Mucosa of gallbladder (tissue), 1 donor: ENCODE measurements around the gene TPD52L2. TPM values are rescaled to one million over a fixed set of nuclear protein-coding genes. Genes with fewer than 3 reads are reported as not detected.
"Not testable (repeated sequence)": the region's sequence is repeated elsewhere in the genome, so short reads cannot be mapped to it uniquely, and the experiment has no call there.

ENCODE experiments used
- DNase-seq: peaks from one replicate; pipeline ENCODE4 v3.0.0-alpha.2; 2020; ENCODE audit warnings: low spot score
- total RNA-seq: library from RNA; stranded (reverse); gene quantifications from one replicate; pipeline ENCODE4 v1.2.1, GENCODE V29; 2021
- donor health status: DM: no; HTN: no; CAD: no.

Gene TPD52L2
- total RNA-seq, 1 donor from 2014 or later = 72.3 TPM

DNA sequence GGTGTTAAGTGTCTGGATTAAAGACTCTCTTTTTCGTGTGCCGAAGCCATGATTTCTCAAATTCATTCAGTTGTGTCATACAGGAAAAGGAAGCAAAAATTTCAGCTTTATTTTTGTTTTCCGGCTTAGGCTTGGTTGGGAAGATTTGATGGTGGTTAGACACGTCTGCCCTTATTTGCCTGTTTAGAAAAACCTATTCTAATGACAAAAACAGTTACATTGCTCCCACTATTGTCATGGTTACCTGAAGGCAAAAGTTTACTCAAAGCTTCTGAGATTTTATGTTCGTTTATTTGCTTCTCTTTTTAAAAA, 30.8 kb downstream of the TPD52L2 start:
- DNase-seq = no peak

DNA sequence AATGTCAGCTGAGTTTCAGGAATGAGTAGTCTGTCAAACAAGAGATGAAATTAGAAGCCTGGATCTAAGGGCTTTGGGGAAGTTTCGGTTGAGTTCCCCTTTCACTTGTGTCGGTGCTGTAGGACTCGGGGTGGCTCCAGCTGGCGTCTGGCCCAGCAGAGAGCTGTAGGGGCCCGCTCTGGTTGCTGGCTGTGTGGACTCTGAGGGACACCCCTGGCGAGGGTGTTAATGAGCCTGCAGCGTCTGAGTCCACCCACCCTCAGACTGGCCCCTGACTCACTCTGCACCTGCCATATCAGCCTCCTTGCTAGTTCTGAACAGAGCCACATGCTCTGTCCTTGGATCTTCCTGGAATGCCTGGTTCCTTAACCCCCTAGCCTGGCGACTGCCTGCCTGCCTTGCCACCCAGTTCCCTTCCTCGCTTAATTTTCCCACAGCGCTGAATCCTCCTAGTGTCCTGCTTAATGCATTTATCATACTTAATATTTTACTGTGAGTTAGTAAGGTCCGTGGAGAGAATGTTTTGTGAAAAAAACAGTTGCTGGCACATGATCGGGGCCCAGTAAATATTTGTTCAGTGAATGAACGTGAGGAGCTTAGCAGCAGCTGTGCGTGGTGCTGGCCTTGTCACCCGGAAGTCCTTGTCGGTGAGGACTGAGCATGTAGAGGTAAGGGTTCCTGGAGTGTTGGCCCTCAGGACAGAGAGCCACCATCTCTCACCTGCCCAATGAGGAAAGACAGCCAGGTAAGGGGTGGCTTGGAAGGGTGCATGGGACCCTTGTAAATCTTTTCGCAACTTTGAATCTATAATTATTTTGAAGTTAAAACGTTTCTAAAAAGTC, 31.4 kb downstream of the TPD52L2 start:
- peak; percentile 47 for DNase-seq

DNA sequence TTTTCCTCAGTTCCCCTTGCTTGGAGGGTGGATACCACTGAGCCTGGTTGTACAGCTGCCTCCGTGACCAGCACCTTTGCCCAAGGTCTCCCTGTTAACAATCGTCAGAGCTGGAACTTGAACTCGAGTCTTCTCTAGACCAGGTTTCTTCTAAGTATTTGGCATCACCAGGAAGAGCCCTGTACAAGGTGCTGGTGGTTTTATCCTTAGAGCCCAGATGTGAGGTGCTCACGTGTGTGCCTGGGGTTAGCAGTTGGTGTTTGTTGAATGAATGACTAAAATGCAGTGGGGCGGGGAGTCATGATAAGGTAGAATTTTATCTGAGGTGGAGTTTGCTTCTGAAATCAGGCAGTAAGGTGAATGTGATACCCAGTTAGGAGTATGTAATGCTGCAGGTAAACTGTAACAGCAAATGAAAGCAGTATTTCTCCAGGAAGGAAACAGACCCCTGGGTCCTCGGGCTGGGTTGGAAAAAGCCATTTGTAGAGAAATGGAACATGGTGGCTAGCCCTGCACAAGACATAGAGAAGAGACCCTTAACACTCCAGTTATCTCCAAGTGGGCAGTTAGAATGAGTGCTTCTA, 33.0 kb downstream of the TPD52L2 start:
- no peak for DNase-seq

DNA sequence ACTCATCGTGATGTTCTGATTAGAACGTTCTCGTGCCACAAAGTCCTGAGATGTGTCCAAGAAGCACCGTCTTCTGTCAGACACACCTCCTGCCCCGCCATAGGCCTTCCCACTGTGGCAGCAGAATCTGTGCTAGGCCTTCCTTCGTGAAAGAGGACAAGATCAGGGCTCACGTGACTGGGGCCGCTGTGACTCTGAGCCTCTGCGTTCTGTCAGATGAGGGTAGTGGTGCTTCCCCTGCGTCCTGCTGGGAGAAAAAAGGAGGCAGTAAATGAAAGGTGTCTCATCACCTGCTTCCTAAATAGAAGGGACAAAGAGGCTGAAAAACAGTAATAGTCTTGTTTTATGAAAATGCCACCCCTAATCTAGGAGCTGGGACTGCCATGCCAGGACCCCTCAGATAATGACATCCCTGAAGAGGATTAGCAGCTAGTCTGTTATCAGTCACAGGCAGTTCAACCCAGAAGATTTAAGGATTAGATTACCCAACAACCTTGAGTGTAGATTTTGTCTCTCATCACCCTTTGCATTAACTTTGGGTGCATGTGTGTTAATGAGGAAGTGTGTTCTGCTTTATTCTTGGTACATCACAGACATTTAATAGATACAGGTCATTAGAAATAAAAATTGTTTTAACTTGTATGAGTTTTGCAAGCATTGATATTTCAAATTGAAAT, 34.0 kb downstream of the TPD52L2 start:
- no peak for DNase-seq

DNA sequence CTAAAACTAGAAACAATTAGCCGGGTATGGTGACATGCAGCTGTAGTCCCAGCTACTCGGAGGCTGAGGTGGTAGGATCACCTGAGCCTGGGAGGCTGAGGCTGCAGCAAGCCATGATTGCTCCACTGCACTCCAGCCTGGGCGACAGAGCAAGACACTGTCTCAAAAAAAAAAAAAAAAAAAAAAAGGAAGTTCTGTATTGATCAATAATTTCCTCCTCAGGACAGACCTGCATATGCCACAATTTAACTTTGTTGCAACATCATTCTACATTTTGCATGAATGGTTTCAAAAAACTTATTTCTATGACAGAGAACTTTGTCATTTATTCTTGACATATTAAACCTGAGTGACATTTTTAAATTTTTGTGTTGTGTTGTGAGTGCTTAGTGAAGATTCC, 35.3 kb downstream of the TPD52L2 start:
- DNase-seq = no peak

DNA sequence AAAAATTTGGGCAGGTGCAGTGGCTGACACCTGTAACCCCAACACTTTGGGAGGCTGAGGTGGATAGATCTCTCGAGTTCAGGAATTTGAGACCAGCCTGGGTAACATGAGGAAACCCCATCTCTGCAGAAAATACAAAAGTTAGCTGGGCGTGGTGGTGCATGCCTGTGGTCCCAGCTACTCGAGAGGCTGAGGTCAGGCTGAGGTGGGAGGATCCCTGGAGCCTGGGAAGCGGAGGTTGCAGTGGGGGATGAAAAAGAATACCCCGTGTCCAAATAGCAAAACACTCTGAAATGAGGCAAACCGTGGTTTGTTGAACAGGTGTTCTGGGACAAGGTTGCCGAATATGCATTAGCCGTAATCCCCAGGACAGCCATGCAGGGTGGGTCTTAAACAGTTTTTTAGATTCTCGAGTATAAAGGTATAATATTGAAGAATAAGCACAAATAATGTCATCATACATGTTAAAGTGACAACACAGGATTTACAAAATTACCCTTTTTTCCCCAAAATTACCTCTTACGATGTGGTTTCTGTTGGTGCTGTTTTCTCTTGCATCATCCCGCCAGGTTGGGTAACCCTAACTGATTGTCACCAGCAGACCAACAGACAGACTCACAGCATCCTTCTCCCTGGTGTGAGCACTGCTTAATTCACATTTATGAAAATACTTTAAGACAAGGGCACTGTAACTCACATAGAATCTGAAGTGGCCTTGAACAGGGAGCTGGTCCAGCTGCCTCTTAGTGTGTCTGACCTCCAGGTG, 38.9 kb downstream of the TPD52L2 start:
- no peak for DNase-seq

DNA sequence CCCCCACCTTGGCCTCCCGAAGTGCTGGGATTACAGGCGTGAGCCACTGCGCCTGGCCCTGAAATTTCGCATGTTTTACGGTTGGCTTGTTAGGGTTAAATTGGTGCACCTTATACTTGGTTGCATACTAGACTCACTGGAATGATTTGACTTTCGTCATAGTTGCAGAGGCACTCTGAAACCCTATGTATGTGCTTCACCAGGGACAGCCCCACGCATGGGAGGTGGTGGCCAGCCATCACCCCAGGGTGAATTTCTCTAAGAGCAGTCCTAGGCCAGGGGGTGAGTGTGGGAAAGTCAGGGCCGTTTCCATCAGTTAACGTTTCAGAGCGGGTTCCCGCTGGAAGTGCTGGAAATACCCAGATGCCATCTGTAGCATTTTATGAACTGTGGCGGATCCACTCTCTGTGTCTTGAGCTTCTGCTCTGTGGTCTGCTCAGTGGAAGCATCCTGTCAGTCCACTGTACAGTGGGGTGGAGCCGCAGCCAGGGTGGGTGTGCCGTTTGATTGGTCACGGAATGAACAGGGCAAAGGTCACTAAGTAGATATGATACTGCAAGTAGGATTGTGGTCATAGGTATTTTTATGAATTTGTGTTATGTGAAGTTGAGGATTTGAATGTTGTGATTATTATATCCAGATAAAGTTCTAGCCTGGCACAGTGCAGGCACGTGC, 43.1 kb downstream of the TPD52L2 start:
- DNase-seq = no peak

DNA sequence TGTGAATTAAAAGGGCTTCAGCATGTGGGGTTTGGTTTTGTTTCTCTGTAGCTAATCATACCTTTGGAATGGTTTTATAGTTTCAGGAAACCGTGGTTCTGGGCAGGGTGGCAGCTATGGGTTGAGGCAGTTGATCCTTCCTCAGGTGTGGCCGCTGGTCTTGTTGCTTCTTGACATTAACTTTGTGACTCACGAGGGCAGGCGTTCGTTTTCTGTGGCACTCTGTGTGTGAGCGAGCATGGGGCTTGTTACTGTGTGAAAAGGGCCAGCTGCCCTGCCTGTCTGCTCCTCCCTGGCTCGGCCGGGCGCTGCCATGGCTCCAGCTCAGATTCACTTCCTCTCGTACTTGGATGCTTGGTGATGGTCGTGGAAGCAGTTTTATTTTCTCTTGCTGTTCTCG, 46.1 kb downstream of the TPD52L2 start:
- peak; percentile 66 for DNase-seq

DNA sequence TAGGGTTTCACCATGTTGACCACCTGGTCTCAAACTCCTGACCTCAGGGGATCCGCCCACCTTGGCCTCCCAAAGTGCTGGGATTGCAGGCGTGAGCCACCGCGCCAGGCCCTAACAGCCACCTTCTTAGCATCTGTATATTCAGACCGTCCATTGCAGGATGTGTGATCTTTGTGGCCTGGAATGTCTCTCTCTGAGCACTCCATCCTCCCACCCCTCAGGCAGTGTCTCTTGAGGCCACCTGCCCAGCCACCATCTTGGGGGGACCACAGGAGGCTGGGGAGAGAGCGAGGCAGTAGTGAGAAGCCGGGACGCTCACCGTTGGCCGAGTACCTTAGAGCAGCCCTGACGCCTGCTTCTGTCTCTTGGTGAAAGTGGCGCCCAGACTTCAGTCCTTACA, 48.7 kb downstream of the TPD52L2 start:
- DNase-seq = no peak

DNA sequence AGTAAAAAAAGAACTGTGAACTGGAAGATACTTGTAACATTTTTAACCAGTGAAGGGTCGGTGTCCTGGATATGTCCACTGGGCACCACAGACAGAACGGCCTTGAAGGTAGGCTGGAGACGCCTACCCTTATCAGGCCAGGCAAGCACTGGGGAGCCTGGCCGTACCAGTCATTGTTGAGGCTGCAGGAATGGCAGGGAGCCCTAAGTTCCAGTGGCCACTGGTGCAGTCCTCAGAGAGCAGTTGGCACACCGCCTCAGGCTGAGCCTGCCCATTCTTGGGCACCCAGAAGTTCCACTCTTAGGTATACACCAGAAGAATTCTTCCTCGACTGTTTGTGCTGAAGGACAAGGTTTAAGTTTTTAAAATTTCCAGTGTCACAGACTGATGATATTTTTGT, 50.4 kb downstream of the TPD52L2 start:
- peak; percentile 82 for DNase-seq

DNA sequence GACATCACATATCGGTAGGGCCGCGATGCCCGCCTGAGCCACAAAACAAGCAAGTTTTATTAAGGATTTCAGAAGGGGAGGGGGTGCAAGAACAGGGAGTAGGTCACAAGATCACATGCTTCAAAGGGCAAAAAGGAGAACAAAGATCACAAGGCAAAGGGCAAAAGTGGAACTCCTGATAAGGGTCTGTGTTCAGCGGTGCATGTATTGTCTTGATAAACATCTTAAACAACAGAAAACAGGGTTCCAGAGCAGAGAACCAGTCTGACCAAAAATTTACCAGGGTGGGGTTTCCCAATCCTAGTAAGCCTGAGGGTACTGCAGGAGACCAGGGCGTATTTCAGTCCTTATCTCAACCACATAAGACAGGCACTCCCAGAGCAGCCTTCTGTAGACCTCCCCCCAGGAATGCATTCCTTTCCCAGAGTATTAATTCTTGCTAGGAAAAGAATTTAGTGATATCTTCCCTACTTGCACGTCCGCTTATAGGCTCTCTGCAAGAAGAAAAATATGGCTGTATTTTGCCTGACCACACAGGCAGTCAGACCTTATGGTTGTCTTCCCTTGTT, 51.4 kb downstream of the TPD52L2 start:
- DNase-seq = not testable (repeated sequence)

DNA sequence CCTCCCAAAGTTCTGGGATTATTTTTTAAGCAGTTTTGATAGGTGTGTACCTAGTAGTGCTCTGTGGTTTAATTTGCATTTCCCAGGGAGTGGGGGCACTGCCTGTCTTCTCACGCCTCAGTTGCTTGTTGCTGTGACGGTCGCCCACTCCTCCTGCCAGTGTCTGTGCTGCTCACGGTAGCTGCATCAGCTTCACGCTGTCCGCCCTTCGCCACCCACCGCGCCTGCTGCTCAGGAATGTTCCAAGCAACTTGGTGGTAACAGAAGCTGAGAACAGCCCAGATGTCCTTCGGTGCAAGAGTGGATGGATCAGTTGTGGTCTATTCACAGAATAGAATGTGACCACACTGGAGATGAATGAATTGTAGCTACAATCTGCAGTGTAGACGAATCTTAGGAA, 52.7 kb downstream of the TPD52L2 start:
- no peak for DNase-seq

DNA sequence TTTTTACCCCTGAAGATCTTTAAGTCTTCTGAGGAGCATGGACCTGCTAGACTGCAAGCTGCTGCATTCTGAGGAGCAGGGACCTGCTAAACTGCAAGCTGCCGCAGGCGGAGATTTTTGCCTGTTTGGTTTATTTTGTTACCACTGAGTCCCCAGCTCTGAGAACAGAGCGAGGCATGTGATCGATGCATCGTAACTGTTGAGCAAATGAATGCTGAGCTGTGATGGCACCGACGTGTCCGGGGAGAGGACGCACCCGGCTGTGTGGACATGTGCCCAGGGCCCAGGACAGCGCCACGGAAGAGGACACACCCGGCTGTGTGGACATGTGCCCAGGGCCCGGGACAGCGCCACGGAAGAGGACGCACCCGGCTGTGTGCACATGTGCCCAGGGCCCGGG, 54.1 kb downstream of the TPD52L2 start:
- no peak for DNase-seq

DNA sequence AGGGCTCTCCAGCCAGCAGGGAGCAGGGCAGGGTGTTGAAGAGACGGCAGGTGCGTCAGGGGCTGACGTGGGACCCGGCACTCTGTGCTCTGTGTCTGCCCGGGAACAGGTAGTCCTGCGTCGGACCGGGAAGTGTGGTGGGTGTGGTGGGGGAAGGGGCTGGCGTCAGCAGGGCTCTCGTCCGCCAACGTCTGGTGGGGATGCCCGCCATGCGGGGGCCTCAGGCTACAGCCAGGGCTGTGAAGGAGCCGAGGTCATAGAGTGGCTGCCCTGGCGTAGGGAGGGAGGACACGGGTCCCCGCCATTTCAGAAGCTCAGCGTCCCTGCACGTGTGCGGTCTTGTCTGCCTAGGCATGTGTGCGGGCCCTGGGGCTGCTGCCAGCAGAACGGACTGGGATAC, 55.2 kb downstream of the TPD52L2 start:
- DNase-seq = no peak

DNA sequence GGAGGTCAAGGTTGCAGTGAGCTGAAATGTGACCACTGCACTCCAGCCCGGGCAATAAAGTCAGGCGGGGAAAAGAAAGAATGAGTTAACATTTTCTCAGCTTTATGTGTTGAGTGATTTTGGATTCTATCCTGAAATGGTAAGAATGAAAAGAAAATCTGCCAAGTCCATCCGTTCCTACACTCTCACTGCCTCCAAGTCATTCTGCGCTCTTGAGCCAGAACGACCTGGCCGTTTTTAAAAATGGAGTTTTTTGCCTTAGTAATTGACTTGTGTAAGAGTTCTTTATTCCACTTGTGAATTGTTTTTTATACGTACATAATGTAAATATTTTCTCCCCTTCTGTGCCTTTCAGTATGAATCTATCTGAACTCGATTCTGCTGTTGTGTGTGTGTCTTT, 58.6 kb downstream of the TPD52L2 start:
- DNase-seq = no peak

DNA sequence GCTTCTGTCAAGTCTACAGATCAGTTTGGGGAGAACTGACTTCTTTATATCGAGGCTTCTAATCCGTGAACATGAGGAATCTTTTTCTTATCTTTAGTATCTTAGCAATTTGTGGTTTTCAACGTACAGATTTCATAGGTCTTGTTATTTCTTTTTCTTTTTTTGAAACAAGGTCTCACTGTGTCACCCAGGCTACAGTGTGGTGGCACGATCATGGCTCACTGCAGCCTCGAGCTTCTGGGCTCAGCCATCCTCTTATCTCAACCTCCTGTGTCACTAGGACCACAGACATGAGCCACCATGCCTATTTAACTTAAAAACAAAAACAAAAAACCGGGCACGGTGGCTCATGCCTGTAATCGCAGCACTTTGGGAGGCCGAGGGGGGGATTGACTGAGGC, 59.2 kb downstream of the TPD52L2 start:
- no peak for DNase-seq

DNA sequence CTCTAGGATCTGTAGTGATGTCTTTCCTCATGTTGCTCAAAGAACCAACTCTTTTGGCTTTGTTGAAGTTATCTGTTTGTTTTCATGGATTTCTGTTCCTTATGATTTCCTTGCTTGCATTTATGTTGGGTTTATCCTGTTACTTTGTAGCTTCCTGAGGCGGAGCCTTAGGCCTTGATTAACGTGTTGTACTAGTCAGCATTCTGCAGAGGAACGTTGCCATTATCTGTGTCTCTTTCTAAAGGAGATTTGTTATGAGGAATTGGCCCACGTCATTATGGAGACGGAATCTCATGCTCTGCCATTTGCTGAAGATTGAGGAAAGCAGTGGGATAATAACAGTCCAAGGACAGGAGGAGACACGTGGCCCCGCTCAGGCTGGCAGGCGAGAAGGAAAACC, 61.2 kb downstream of the TPD52L2 start:
- no peak for DNase-seq

DNA sequence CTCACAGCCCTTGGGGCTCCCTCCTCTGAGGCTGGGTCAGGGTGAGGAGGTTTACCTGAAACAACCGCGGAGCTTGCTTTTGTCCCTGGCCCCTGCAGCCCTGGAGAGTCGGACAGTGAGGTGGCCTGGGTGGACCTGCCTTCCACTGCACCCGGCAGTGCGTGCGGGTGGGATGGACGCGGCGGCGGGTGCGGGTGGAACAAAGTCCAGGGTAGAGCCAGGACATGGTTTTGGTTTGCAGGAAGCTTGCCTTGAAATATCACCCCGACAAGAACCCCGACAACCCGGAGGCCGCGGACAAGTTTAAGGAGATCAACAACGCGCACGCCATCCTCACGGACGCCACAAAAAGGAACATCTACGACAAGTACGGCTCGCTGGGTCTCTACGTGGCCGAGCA, 64.0 kb downstream of the TPD52L2 start:
- no peak for DNase-seq

DNA sequence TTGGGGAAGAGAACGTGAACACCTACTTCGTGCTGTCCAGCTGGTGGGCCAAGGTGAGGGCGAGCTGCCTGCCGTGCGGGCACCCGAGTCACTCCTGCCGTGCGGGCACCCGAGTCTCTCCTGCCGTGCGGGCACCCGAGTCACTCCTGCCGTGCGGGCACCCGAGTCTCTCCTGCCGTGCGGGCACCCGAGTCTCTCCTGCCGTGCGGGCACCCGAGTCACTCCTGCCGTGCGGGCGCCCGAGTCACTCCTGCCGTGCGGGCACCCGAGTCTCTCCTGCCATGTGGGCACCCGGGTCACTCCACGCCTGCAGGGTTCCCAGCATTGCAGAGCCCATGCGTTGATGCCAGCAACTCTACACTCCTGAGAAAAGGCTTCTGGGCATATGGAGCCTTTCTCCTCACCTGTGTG, 64.4 kb downstream of the TPD52L2 start:
- not testable (repeated sequence) for DNase-seq

DNA sequence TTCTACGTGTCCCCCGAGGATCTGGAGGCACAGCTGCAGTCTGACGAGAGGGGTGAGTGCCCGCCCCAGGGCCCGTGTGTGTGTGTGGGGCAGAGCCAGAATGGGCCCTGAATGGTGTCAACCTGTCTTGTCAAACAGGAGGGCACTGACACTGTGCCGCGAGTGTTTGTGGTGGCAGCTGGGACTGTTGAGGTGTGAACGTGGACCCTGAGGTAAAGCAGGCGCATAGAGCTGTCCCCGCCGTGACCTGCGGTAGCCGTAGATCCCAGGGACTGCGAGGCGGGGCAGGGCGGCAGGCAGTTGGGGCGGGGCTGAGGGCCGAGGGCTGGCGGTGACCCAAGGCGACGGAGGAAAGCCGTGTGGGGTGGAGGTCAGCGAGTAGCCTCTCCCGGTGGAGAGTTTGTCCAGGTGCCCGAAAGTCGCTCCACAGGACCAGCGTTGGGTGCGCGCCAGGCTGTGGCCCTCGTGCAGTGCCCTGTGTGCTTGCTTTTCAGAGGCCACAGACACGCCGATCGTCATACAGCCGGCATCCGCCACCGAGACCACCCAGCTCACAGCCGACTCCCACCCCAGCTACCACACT, 66.0 kb downstream of the TPD52L2 start:
- no peak for DNase-seq

DNA sequence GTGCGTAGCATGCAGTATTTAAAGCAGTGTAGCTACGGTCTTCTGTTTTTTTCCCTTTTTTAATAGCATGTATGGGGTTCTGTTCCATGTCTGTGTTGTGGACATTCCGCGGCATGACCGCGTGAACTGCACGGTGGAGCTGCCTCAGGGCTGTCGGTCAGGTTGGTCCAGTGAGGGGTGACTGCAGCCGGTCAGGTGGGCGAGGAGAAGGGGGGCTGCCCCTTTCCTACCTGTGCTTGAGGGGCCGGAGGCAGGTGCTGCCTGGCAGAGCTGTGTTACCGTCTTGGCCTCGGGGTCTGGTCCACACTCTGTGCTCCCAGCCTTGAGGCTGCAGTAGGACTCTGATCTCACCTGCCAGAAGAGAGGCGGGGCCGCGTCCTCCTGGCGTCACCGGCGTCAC, 66.7 kb downstream of the TPD52L2 start:
- DNase-seq = no peak
